HepG2 (cell line): ENCODE measurements around the gene KIF1B. TPM values are rescaled to one million over a fixed set of nuclear protein-coding genes. Genes with fewer than 3 reads are reported as not detected.

ENCODE experiments used
- BRD4 ChIP-seq: sonication (generic); formaldehyde crosslinking; IDR thresholded peaks from 2 replicates; pipeline ENCODE4 v1.4.0; 2020; ENCODE audit warnings: missing genetic modification reagents
- HNF1A ChIP-seq, 2 experiments: sonication (generic) in 1 of 2; formaldehyde crosslinking in 1 of 2; IDR thresholded peaks; 2 replicates each; pipeline versions ENCODE4 v1.4.0 to v1.6.1; 2016 to 2020; ENCODE audit warnings: borderline replicate concordance in 1 of 2, low read depth in 1 of 2, mild to moderate bottlenecking in 1 of 2, missing genetic modification reagents in 1 of 2
- HOXA5 ChIP-seq: sonication (generic); formaldehyde crosslinking; IDR thresholded peaks from 2 replicates; pipeline ENCODE4 v1.4.0; 2020; ENCODE audit warnings: missing genetic modification reagents
- MAF1 ChIP-seq: sonication (generic); formaldehyde crosslinking; IDR thresholded peaks from 2 replicates; pipeline ENCODE4 v1.5.0; 2020; ENCODE audit warnings: missing genetic modification reagents, borderline replicate concordance
- NR3C1 ChIP-seq: sonication (generic); formaldehyde crosslinking; IDR thresholded peaks from 2 replicates; pipeline ENCODE4 v1.4.0; 2020; ENCODE audit warnings: missing genetic modification reagents
- POGZ ChIP-seq: sonication (generic); formaldehyde crosslinking; IDR thresholded peaks from 2 replicates; pipeline ENCODE4 v1.4.0; 2020; ENCODE audit warnings: mild to moderate bottlenecking, missing genetic modification reagents
- SMC3 ChIP-seq: IDR thresholded peaks from 2 replicates; pipeline ENCODE4 v1.6.1; 2011; ENCODE audit warnings: low read length, improper control_type of control experiment
- TMF1 ChIP-seq: sonication (generic); formaldehyde crosslinking; IDR thresholded peaks from 2 replicates; pipeline ENCODE4 v1.8.1; 2022; ENCODE audit warnings: low read depth, missing genetic modification reagents
- WIZ ChIP-seq: sonication (generic); formaldehyde crosslinking; IDR thresholded peaks from 2 replicates; pipeline ENCODE4 v1.5.1; 2020; ENCODE audit warnings: mild to moderate bottlenecking, missing genetic modification reagents
- ZBTB8A ChIP-seq: sonication (generic); formaldehyde crosslinking; IDR thresholded peaks from 2 replicates; pipeline ENCODE4 v1.4.0; 2020; ENCODE audit warnings: mild to moderate bottlenecking, low read depth, missing genetic modification reagents, borderline replicate concordance
- ZMYM4 ChIP-seq: sonication (generic); formaldehyde crosslinking; IDR thresholded peaks from 2 replicates; pipeline ENCODE4 v1.8.1; 2023; ENCODE audit warnings: mild to moderate bottlenecking, missing genetic modification reagents
- ZNF263 ChIP-seq: sonication (generic); formaldehyde crosslinking; IDR thresholded peaks from 2 replicates; pipeline ENCODE4 v1.4.0; 2020; ENCODE audit warnings: missing genetic modification reagents
- ZNF350 ChIP-seq: sonication (generic); formaldehyde crosslinking; IDR thresholded peaks from 2 replicates; pipeline ENCODE4 v1.4.0; 2020; ENCODE audit warnings: mild to moderate bottlenecking, low read depth, missing genetic modification reagents, borderline replicate concordance
- ZNF441 ChIP-seq: sonication (generic); formaldehyde crosslinking; IDR thresholded peaks from 2 replicates; pipeline ENCODE4 v1.7.0; 2021; ENCODE audit warnings: missing genetic modification reagents, borderline replicate concordance
- ZNF512B ChIP-seq: sonication (generic); formaldehyde crosslinking; IDR thresholded peaks from 2 replicates; pipeline ENCODE4 v1.5.1; 2020; ENCODE audit warnings: missing genetic modification reagents, mild to moderate bottlenecking, borderline replicate concordance
- ZNF788 ChIP-seq: sonication (generic); formaldehyde crosslinking; IDR thresholded peaks from 2 replicates; pipeline ENCODE4 v1.5.0; 2020; ENCODE audit warnings: mild to moderate bottlenecking, missing genetic modification reagents, borderline replicate concordance
- polyA plus RNA-seq, 8 experiments: library from polyadenylated mRNA; depleted of rRNA in 3 of 8; stranded (reverse) in 7 of 8; unstranded in 1 of 8; fragments of >200 nt; fragmentation: Illumina TruSeq in 4 of 8; extraction: Trizol in 4 of 8; gene quantifications; 2 replicates each; pipeline versions ENCODE4 v1.2.1 to v1.2.3, GENCODE V29; 2011 to 2016; ENCODE audit warnings: low read depth in 4 of 8, missing spikeins in 1 of 8, mixed read lengths in 1 of 8; ENCODE audit not compliant: insufficient read depth in 1 of 8
- total RNA-seq, 5 experiments: library from RNA; depleted of rRNA; stranded (reverse); fragments of >200 nt; fragmentation: Illumina TruSeq; extraction: Trizol; gene quantifications; 2 replicates each; pipeline ENCODE4 v1.2.3, GENCODE V29; 2016; ENCODE audit warnings: low read depth in 1 of 5
- TF ChIP-seq, protein P1 (sequence below): sonication (generic); formaldehyde crosslinking; IDR thresholded peaks from 2 replicates; pipeline ENCODE4 v1.4.0; 2020; ENCODE audit warnings: mild to moderate bottlenecking, missing genetic modification reagents, borderline replicate concordance

Gene KIF1B
- total and polyA plus RNA-seq, 2 of the 13 experiments (the other 11 are each of a cell fraction or from before 2014, with no cell fraction given), result 26.7 to 32.5 TPM

DNA sequence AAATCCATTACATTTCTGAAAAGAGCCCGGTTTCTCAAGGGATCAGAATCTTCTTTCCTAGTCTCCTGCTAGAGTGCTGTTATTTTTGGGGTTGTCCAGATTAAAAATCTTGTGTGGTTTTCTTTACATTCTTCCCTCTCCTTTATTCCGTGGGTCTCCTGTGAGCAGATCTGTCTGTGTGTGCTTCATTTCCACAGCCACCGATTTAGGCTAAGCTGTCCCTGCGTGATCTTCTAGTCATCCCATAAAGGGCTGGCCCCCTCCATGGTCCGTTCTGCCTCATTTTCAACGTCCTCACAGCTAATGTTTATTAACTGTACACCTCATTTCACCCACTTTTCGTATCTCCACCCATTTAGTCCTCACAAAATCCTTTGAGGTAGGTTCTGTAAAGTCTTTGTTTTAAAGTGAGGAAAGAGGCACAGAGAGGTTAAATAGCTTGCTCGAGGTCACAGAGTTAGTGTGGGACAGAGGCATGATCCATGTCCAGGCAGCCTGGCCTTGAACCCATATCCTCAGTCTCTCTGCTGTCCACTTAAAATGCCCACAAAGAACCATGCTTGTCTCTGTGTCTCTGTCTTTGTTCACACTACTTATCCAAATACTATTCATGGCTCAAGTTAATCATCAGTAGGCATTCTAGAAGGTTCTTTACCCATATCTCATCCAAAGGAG lies 38.2 kb upstream of the KIF1B start (continued):
- TF ChIP-seq MAF1 (CRISPR knock-in tag), result 0 out of 2 replicates have a peak, but pooled peaks have one; percentile 37
- TF ChIP-seq, protein P1, sequence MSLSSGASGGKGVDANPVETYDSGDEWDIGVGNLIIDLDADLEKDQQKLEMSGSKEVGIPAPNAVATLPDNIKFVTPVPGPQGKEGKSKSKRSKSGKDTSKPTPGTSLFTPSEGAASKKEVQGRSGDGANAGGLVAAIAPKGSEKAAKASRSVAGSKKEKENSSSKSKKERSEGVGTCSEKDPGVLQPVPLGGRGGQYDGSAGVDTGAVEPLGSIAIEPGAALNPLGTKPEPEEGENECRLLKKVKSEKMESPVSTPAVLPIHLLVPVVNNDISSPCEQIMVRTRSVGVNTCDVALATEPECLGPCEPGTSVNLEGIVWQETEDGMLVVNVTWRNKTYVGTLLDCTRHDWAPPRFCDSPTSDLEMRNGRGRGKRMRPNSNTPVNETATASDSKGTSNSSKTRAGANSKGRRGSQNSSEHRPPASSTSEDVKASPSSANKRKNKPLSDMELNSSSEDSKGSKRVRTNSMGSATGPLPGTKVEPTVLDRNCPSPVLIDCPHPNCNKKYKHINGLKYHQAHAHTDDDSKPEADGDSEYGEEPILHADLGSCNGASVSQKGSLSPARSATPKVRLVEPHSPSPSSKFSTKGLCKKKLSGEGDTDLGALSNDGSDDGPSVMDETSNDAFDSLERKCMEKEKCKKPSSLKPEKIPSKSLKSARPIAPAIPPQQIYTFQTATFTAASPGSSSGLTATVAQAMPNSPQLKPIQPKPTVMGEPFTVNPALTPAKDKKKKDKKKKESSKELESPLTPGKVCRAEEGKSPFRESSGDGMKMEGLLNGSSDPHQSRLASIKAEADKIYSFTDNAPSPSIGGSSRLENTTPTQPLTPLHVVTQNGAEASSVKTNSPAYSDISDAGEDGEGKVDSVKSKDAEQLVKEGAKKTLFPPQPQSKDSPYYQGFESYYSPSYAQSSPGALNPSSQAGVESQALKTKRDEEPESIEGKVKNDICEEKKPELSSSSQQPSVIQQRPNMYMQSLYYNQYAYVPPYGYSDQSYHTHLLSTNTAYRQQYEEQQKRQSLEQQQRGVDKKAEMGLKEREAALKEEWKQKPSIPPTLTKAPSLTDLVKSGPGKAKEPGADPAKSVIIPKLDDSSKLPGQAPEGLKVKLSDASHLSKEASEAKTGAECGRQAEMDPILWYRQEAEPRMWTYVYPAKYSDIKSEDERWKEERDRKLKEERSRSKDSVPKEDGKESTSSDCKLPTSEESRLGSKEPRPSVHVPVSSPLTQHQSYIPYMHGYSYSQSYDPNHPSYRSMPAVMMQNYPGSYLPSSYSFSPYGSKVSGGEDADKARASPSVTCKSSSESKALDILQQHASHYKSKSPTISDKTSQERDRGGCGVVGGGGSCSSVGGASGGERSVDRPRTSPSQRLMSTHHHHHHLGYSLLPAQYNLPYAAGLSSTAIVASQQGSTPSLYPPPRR (CRISPR knock-in tag), result no peak
- TF ChIP-seq ZBTB8A (CRISPR knock-in tag), result no peak
- TF ChIP-seq ZNF441 (CRISPR knock-in tag), result no peak
- TF ChIP-seq ZNF263 (CRISPR knock-in tag), result no peak
- TF ChIP-seq ZNF512B (CRISPR knock-in tag), result no peak
- no peak for TF ChIP-seq NR3C1 (CRISPR knock-in tag)
- TF ChIP-seq SMC3, result no peak
- TF ChIP-seq HNF1A (IDR thresholded peaks at IDR 0.05; ENCODE audit: low read depth), result no peak
- 0 out of 2 replicates have a peak, but pooled peaks have one; percentile 12 for TF ChIP-seq HNF1A (CRISPR knock-in tag; IDR thresholded peaks at IDR 0.05; ENCODE audit: borderline replicate concordance)
- TF ChIP-seq ZNF350 (CRISPR knock-in tag), result no peak
- 0 out of 2 replicates have a peak, but pooled peaks have one; percentile 51 for TF ChIP-seq BRD4 (CRISPR knock-in tag)
- TF ChIP-seq WIZ (CRISPR knock-in tag), result no peak
- no peak for TF ChIP-seq ZNF788 (CRISPR knock-in tag)
- TF ChIP-seq POGZ, result no peak
- no peak for TF ChIP-seq ZMYM4 (CRISPR knock-in tag)
- TF ChIP-seq HOXA5 (CRISPR knock-in tag), result no peak
- 0 out of 2 replicates have a peak, but pooled peaks have one; percentile 37 for TF ChIP-seq TMF1 (CRISPR knock-in tag)
